SK-N-SH treated with all-trans-retinoic acid at 6 μM for 48 hours (cell line): Measurements from ENCODE around the gene PTPRN2.
"Not testable (repeated sequence)": the region's sequence is repeated elsewhere in the genome, so short reads cannot be mapped to it uniquely, and the experiment has no call there.

Source experiments
- ARNTL ChIP-seq: fragments of 450-650 bp; formaldehyde crosslinking; IDR thresholded peaks from 2 replicates; pipeline ENCODE4 v1.5.0; 2020; ENCODE audit warnings: low read depth, mild to moderate bottlenecking, moderate library complexity, borderline replicate concordance
- BACH2 ChIP-seq: fragments of 250-450 bp; sonication (Bioruptor Pico); IDR thresholded peaks from 2 replicates; pipeline ENCODE4 v1.9.0; 2021; ENCODE audit warnings: mild to moderate bottlenecking, borderline replicate concordance
- CREB5 ChIP-seq: fragments of 250-450 bp; sonication (Bioruptor Pico); IDR thresholded peaks from 2 replicates; pipeline ENCODE4 v1.5.1; 2020; ENCODE audit warnings: low read depth, mild to moderate bottlenecking, moderate library complexity
- CSDC2 ChIP-seq: fragments of 250-450 bp; sonication (Bioruptor Pico); IDR thresholded peaks from 2 replicates; pipeline ENCODE4 v1.5.0; 2020; ENCODE audit warnings: mild to moderate bottlenecking, moderate library complexity
- PATZ1 ChIP-seq: fragments of 250-450 bp; sonication (Bioruptor Pico); IDR thresholded peaks from 2 replicates; pipeline ENCODE4 v1.8.0; 2020; ENCODE audit warnings: mild to moderate bottlenecking, moderate library complexity, borderline replicate concordance
- SNAI2 ChIP-seq: fragments of 250-450 bp; sonication (Bioruptor Pico); IDR thresholded peaks from 2 replicates; pipeline ENCODE4 v1.5.0; 2020; ENCODE audit warnings: mild to moderate bottlenecking, moderate library complexity
- TOX ChIP-seq: fragments of 250-450 bp; sonication (Bioruptor Pico); IDR thresholded peaks from 2 replicates; pipeline ENCODE4 v1.8.0; 2021; ENCODE audit warnings: mild to moderate bottlenecking, moderate library complexity, borderline replicate concordance
- TSHZ2 ChIP-seq: fragments of 250-450 bp; sonication (Bioruptor Pico); IDR thresholded peaks from 2 replicates; pipeline ENCODE4 v1.5.0; 2020; ENCODE audit warnings: mild to moderate bottlenecking, moderate library complexity
- ZFP3 ChIP-seq: fragments of 250-450 bp; sonication (Bioruptor Pico); IDR thresholded peaks from 2 replicates; pipeline ENCODE4 v1.5.0; 2020; ENCODE audit warnings: mild to moderate bottlenecking, moderate library complexity

- TF ChIP-seq ZFP3 (CRISPR knock-in tag); TOX (CRISPR knock-in tag); CREB5 (CRISPR knock-in tag); CSDC2 (CRISPR knock-in tag); TSHZ2 (CRISPR knock-in tag); ARNTL (CRISPR knock-in tag); PATZ1 (CRISPR knock-in tag); SNAI2; BACH2 (CRISPR knock-in tag): not testable (repeated sequence)
Measured at GRCh38 chr7:157901816-157902610, 685.6 kb downstream of the PTPRN2 start.
